Fibroblast of villous mesenchyme (primary cell): Measurements from ENCODE around the gene IDS. TPM values are rescaled to one million over a fixed set of nuclear protein-coding genes. Genes with fewer than 3 reads are reported as not detected.
"Not testable (repeated sequence)": the region's sequence is repeated elsewhere in the genome, so short reads cannot be mapped to it uniquely, and the experiment has no call there.

Experiments
- DNase-seq: peaks from one replicate; pipeline ENCODE4 v3.0.0-alpha.2; 2010; ENCODE audit warnings: low read depth
- H3K4me3 ChIP-seq: 2 replicates; pipeline ENCODE4 v1.5.1; 2011; ENCODE audit warnings: low read depth, mild to moderate bottlenecking, low read length
- total RNA-seq: library from RNA; depleted of rRNA; stranded (reverse); fragments of >200 nt; gene quantifications from 2 replicates; pipeline ENCODE4 v1.2.3, GENCODE V29; 2012
- TF ChIP-seq, protein P1 (sequence below): IDR thresholded peaks from 2 replicates; pipeline ENCODE4 v1.5.1; 2012; ENCODE audit warnings: low read depth, mild to moderate bottlenecking, low read length; ENCODE audit not compliant: insufficient read depth

IDS gene
- total RNA-seq, 1 donor: 50.1 TPM

DNA sequence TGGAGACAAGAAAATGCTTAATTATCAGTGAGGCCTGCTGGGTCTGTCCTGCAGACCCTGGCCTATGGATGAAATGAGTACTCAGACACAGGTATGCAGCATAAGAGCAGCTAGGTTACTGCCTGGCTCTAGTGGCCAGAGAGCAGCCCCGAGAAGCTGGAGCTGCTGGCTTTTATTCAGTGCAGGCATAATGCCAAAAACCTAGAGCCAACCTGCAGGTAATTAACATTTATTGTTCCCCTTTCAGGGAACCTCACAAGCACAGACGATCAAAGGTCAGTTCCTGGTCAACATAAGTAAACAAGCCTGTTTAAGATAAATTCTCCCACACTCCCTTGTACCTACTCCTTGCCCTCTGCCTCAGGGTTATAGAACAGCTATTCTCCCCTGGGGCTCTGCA, 13.3 kb downstream of the IDS start:
- H3K4me3 ChIP-seq: no peak overlapping the region
- peak; percentile 10 for DNase-seq
- TF ChIP-seq, protein P1, sequence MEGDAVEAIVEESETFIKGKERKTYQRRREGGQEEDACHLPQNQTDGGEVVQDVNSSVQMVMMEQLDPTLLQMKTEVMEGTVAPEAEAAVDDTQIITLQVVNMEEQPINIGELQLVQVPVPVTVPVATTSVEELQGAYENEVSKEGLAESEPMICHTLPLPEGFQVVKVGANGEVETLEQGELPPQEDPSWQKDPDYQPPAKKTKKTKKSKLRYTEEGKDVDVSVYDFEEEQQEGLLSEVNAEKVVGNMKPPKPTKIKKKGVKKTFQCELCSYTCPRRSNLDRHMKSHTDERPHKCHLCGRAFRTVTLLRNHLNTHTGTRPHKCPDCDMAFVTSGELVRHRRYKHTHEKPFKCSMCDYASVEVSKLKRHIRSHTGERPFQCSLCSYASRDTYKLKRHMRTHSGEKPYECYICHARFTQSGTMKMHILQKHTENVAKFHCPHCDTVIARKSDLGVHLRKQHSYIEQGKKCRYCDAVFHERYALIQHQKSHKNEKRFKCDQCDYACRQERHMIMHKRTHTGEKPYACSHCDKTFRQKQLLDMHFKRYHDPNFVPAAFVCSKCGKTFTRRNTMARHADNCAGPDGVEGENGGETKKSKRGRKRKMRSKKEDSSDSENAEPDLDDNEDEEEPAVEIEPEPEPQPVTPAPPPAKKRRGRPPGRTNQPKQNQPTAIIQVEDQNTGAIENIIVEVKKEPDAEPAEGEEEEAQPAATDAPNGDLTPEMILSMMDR: no peak

DNA sequence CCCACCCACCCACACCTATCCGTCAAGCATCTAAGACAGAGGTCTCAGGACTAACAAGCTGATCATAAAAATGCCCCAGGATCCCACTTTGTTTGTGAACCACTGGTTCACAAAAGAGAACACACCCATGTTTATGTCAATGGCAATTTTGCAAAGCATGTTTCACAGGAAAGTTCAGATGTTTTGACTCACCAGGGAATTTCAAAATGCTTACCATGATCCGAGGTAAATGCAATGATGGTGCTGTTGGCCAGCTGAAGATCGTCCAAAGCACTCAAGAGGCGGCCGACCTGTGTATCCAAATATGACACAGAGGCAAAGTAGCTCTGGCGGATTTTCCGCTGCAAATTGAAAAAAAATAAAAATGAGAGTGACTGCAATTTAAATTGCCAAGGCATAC, 15.0 kb downstream of the IDS start:
- peak; percentile 14 for DNase-seq
- no peak overlapping the region for H3K4me3 ChIP-seq
- TF ChIP-seq, protein P1: no peak

DNA sequence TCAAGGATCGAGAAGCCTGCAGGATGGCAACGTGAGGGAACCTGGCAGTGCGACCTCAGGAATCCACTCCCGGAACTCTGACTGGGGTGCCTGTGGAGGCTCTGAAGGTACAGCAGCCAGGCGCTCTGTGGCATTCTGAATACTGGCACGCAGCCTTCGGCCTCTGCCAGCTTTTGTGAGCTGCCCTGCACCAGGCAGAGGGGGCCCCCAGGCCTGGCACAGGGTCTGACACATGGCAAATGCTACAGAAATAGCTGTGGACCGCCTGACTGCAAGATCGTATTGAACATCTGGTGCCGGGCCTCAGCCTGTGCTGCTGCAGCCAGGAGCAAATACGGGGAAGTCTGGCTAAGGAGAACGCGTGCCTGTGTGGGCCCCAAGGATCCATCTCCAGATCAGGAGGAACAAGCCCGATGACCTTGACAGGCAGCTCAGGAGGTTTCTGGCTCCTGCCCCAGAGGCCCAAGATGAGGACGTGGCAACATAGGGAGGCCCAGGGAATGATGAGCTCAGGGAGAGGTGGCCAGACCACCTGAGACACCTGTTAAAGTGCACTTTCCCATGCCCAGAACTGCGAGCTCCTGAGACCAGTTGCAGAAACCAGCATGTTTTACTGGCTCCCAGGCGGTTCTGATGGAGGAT, 16.6 kb downstream of the IDS start:
- not testable (repeated sequence) for DNase-seq, H3K4me3 ChIP-seq

DNA sequence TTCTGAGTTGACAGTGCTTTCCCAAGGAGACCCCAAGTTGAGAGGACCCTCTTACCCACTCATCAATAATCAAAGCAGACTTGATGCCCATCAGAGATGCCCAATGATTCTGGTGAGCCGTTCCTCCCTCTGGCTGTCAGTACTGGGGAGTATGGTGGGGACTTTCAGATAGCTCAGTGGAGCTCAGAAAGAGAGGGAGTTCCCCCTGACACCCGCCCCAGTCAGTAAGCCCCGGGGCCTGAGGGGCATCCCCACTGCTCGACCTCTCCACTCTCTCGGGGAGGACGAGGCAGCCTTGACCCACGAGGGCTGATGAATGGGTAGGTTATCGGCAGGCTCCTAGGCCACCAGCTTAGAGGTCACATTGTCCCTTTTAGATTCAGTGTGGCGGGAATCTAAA, 17.1 kb downstream of the IDS start:
- not testable (repeated sequence) for DNase-seq, H3K4me3 ChIP-seq

DNA sequence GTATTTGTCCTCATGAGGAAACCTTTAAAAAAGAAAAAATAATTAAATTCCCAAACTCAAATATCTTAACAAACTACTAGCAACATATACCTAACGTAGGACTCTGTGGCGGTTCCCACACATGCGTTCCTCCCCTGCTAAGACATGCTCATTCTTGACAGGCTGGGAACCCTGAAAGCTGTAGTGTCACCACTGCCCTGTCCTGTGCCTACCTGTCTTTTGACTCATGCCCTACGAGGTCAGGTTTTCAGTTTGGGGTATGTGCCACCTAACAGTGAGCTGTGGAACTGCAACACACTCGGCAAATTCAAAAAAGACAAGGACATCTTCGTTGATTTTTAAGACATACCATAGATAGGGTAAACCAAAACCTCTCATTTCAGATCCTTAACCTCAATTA, 17.8 kb downstream of the IDS start:
- H3K4me3 ChIP-seq: no peak overlapping the region

DNA sequence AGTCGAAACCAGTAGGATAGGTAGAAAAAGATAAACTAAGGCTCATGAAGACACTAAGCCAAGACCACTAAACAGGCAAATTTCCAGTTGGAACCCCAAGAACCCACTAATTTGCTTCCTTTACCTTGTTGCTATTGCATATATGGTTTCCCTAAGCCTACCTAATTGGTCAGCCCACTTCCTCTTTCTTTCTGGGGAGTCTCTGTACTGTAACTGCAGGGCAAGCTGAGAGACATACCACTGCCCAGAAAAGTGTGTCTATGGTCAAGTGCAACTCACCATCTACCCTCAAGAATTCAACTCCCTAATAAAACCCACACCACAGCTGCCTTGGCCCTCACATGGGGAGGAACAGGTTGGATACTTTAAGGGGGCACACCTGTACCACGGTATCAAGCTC, 28.6 kb downstream of the IDS start:
- H3K4me3 ChIP-seq: no peak overlapping the region
- DNase-seq: no peak
- TF ChIP-seq, protein P1: no peak

More for the DNA sequence above, 17.8 kb downstream of the IDS start:
- TF ChIP-seq, protein P1: peak; percentile 30
- DNase-seq: no peak

DNA sequence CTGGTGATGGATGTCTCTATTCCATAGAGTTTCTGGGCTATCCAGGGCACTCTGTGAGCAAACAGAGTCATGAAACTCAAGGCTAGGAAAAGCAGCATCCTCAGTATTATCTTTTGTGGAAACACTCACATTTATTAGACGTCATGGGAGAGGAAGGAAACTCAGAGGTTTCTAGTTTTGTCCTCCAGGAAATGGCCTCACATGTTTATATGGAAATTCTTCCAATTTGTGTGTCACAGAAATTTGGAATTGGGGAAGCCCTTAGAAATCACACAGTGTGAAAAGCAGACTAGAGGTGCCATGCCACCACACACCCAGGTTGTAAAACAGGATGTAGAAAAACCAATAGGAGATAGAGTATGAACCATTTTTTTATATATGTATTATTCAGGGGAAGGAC, 31.1 kb downstream of the IDS start:
- H3K4me3 ChIP-seq: no peak overlapping the region
- no peak for DNase-seq
- TF ChIP-seq, protein P1: no peak

DNA sequence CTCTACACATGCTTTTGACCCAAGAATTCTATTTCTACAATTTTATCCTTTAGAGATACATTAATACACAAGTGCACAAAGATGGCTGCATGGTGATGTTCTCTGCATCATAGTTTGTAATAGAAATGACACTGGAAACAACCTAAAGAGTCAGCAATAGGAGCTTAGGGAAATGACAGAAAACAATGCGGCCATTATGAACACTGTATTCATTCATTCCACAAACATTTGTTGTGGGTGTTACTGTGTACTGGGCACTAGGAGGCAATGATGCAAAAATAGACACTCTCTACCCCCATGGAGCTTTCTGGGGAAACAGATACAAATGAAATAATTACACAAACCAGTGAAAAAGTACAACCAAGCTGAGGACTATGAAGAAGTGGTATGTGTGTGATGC, 32.0 kb downstream of the IDS start:
- H3K4me3 ChIP-seq: no peak overlapping the region
- DNase-seq: no peak
- TF ChIP-seq, protein P1: no peak
